ENCODE data around the gene FGB. TPM values are rescaled to one million over a fixed set of nuclear protein-coding genes. Genes with fewer than 3 reads are reported as not detected.

The FGB gene
- total RNA-seq, 1 donor from 2014 or later: 3.7 TPM

DNA sequence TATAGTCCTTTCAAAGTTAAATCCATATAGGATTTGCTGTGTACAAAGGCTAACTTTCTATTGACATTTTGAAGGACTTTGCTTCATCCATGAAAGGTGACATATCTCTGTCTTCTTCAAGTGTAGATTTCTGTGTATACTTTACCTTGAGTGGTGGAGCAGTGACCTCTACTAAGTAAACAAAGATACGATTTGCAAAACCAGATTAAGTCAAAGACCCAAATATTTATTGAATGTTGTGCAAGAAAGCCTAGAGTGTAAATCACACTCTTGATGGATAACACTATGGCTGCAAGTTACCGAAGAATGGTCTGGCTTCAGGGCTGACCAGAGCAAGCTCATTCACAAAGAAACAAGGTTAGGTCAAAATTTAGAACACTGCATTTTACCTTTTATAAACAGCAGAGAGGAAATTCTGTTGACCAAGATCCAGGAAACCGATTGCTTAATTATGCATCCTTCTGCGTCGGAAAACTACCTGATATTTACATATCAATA lies 55.1 kb downstream of the FGB start:
- Histone ChIP-seq H3K36me3 (ENCODE audit: control insufficient read depth in 3 of 3, insufficient read depth in 3 of 3, low read length in 3 of 3) (no peaks in the 10 kb centered on the region), H3K9ac (ENCODE audit: low read depth in 1 of 3, low read length in 3 of 3) (no peak overlapping the region), H3K4me1 (ENCODE audit: control insufficient read depth in 3 of 3, insufficient read depth in 3 of 3, low read length in 3 of 3) (no peaks in the 10 kb centered on the region), H3K27ac (ENCODE audit: low read depth, low read length) (no peak overlapping the region), H3K4me3 (ENCODE audit: low read length in 3 of 3) (no peak overlapping the region), H3K9me3 (ENCODE audit: control insufficient read depth in 3 of 3, low read length in 3 of 3) (no peaks in the 10 kb centered on the region), H3K27me3 (ENCODE audit: control insufficient read depth in 3 of 3, insufficient read depth in 3 of 3, low read length in 3 of 3) (peaks cover 0 to 3% (median 0%) of the 10 kb centered on the region in 3 donors)

DNA sequence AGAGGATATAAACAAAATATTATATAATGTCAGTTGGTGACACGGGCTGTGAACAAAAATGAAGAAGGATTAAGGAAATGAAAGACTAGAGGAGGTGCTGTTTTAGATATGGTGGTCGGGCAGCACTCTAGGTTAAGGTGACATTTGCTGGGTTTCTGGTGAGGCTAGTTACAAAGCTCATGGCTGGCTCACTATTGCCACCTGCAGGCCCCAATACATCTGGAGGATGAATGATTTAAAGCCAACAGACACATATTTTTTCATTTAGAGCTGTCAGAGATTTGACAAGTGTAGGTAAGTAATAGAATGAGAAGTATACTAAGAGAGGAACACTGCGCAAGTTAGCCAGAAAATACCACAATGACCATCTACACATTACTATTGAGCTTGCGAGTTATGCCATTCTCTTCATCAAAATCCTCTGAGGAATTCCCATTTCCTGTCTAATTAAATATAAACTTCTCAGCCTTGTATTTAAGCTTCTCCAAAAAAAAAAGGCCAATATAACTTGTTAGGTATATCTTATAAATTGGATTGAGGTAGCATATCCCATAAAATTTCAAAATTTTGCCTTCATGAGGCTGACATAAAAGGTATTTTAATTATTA lies 56.0 kb downstream of the FGB start:
- no peaks in the 10 kb centered on the region for H3K36me3 ChIP-seq (ENCODE audit: control insufficient read depth in 3 of 3, insufficient read depth in 3 of 3, low read length in 3 of 3)
- no peaks in the 10 kb centered on the region for H3K27me3 ChIP-seq (ENCODE audit: control insufficient read depth in 3 of 3, insufficient read depth in 3 of 3, low read length in 3 of 3)
- no peaks in the 10 kb centered on the region for H3K4me1 ChIP-seq (ENCODE audit: control insufficient read depth in 3 of 3, insufficient read depth in 3 of 3, low read length in 3 of 3)
- H3K4me3 ChIP-seq (ENCODE audit: low read length in 3 of 3): no peak overlapping the region
- no peak overlapping the region for H3K9ac ChIP-seq (ENCODE audit: low read depth in 1 of 3, low read length in 3 of 3)
- no peaks in the 10 kb centered on the region for H3K9me3 ChIP-seq (ENCODE audit: control insufficient read depth in 3 of 3, low read length in 3 of 3)
- H3K27ac ChIP-seq (ENCODE audit: low read depth, low read length): no peak overlapping the region

DNA sequence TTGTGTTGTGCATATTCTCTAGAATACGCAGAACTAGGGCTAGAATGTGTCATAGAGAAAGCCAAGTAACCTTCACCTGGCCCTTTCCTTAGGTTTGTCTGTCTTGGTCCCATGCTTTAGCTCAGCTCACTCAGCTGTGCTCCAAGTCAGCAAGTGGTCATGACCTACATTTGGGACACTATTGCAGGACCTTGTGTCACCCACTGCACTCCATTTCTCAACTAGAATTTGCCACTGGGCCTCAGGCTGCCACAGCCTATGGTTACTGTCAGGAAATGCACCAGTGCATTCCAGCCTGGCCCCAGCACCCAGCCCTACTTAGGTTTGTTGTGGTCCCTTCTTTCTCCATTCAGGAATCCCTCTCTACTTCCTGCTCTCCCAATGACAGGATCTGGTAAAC lies 57.3 kb downstream of the FGB start:
- no peak overlapping the region for H3K4me3 ChIP-seq (ENCODE audit: low read length in 3 of 3)
- no peaks in the 10 kb centered on the region for H3K4me1 ChIP-seq (ENCODE audit: control insufficient read depth in 3 of 3, insufficient read depth in 3 of 3, low read length in 3 of 3)
- no peaks in the 10 kb centered on the region for H3K27me3 ChIP-seq (ENCODE audit: control insufficient read depth in 3 of 3, insufficient read depth in 3 of 3, low read length in 3 of 3)
- no peaks in the 10 kb centered on the region for H3K9me3 ChIP-seq (ENCODE audit: control insufficient read depth in 3 of 3, low read length in 3 of 3)
- H3K36me3 ChIP-seq (ENCODE audit: control insufficient read depth in 3 of 3, insufficient read depth in 3 of 3, low read length in 3 of 3): no peaks in the 10 kb centered on the region
- no peak overlapping the region for H3K9ac ChIP-seq (ENCODE audit: low read depth in 1 of 3, low read length in 3 of 3)
- H3K27ac ChIP-seq (ENCODE audit: low read depth, low read length): no peak overlapping the region

Small RNA genes lying within 50 kb of the gene (small RNA-seq; reads per million reads assigned to genes)
- not detected for gene RNU6-1285P

Other genes starting within 250 kb of the FGB start
- gene DCHS2, start 71.2 kb upstream of the FGB start, total RNA-seq: 18.3 TPM
- gene PLRG1, start 12.6 kb upstream of the FGB start, total RNA-seq: 39.7 TPM
- 3.7 TPM for gene FGA, start 27.7 kb downstream of the FGB start, total RNA-seq
- 4.7 TPM for gene FGG, start 49.6 kb downstream of the FGB start, total RNA-seq
- under 0.01 TPM for gene LRAT, start 181.0 kb downstream of the FGB start, total RNA-seq
- not detected for gene RBM46, start 218.3 kb downstream of the FGB start, total RNA-seq

Measured in skeletal muscle tissue (tissue), 5 donors.